IMR-90 (cell line): ENCODE results near the gene ATXN10. TPM values are rescaled to one million over a fixed set of nuclear protein-coding genes. Genes with fewer than 3 reads are reported as not detected.

ENCODE experiments used
- ATAC-seq: fragments of 200-7000 bp; cut with Tn5 transposase; 2 replicates; pipeline ENCODE4 v1.9.1; 2020; ENCODE audit warnings: low read depth, mild to moderate bottlenecking, moderate library complexity
- BruUV-seq: library from RNA; stranded (reverse); fragments of 400-500 nt; replicated peaks from 2 replicates; lab custom pipeline; 2021; lab: Mats Ljungman, UMichigan
- CTCF ChIA-PET: fragments of 300-600 bp; formaldehyde crosslinking; extraction: SDS; loops from one replicate; lab custom pipeline; 2021; ENCODE audit warnings: antibody characterized with exemption; lab: Yijun Ruan, JAX
- POLR2A ChIA-PET: fragments of 300-600 bp; sonication (Branson Sonifier 250); formaldehyde crosslinking; loops from one replicate; lab custom pipeline; 2022; ENCODE audit warnings: antibody characterized with exemption; ENCODE audit not compliant: unreplicated experiment; lab: Charles Lee
- DNase-seq: peaks from one replicate; pipeline ENCODE4 v3.0.0; 2013
- H2AFZ ChIP-seq: replicated peaks from 2 replicates; pipeline ENCODE3; 2013; ENCODE audit warnings: low read length, mild to moderate bottlenecking; ENCODE audit not compliant: poor library complexity
- H2AK5ac ChIP-seq: 2 replicates; pipeline ENCODE4 v1.6.1; 2013; ENCODE audit warnings: low read depth, low read length, inconsistent platforms
- H2AK9ac ChIP-seq: replicated peaks from 2 replicates; pipeline ENCODE3; 2013; ENCODE audit warnings: mild to moderate bottlenecking, low read depth, low read length, moderate library complexity; ENCODE audit not compliant: poor library complexity
- H2BK120ac ChIP-seq: 2 replicates; pipeline ENCODE4 v1.6.1; 2013; ENCODE audit warnings: low read depth, low read length, inconsistent platforms
- H2BK15ac ChIP-seq: 3 replicates; pipeline ENCODE4 v1.6.1; 2013; ENCODE audit warnings: low read depth, low read length, inconsistent platforms
- H2BK20ac ChIP-seq: 2 replicates; pipeline ENCODE4 v1.6.1; 2013; ENCODE audit warnings: low read depth, mild to moderate bottlenecking, inconsistent platforms, low read length, moderate library complexity
- H2BK5ac ChIP-seq: 2 replicates; pipeline ENCODE4 v1.6.1; 2013; ENCODE audit warnings: mild to moderate bottlenecking, low read depth, low read length, inconsistent platforms; ENCODE audit not compliant: poor library complexity, severe bottlenecking
- H3K14ac ChIP-seq: replicated peaks from 2 replicates; pipeline ENCODE4 v1.6.1; 2013; ENCODE audit warnings: low read depth, low read length, inconsistent platforms
- H3K18ac ChIP-seq: 2 replicates; pipeline ENCODE4 v1.6.1; 2013; ENCODE audit warnings: low read depth, low read length, control low read depth
- H3K23ac ChIP-seq: 2 replicates; pipeline ENCODE4 v1.6.1; 2013; ENCODE audit warnings: low read depth, low read length, inconsistent platforms
- H3K27ac ChIP-seq: 2 replicates; pipeline ENCODE4 v1.5.1; 2013; ENCODE audit warnings: mild to moderate bottlenecking, control low read depth, low read length; ENCODE audit not compliant: insufficient read depth
- H3K27me3 ChIP-seq: 2 replicates; pipeline ENCODE4 v1.6.1; 2013; ENCODE audit warnings: low read length; ENCODE audit not compliant: control insufficient read depth, insufficient read depth
- H3K36me3 ChIP-seq: 2 replicates; pipeline ENCODE4 v1.6.1; 2013; ENCODE audit warnings: low read length, mixed read lengths; ENCODE audit not compliant: control insufficient read depth, insufficient read depth
- H3K4ac ChIP-seq: 2 replicates; pipeline ENCODE4 v1.6.1; 2013; ENCODE audit warnings: low read depth, low read length, inconsistent platforms
- H3K4me1 ChIP-seq: 2 replicates; pipeline ENCODE4 v1.6.1; 2013; ENCODE audit warnings: low read length, mixed read lengths; ENCODE audit not compliant: control insufficient read depth, insufficient read depth
- H3K4me2 ChIP-seq: 2 replicates; pipeline ENCODE4 v1.6.1; 2013; ENCODE audit warnings: low read depth, mild to moderate bottlenecking, control low read depth, low read length, moderate library complexity
- H3K4me3 ChIP-seq: 2 replicates; pipeline ENCODE4 v1.5.1; 2013; ENCODE audit warnings: low read depth, mild to moderate bottlenecking, control low read depth, low read length, moderate library complexity; ENCODE audit not compliant: insufficient read depth
- H3K56ac ChIP-seq: 2 replicates; pipeline ENCODE4 v1.6.1; 2013; ENCODE audit warnings: low read length, inconsistent platforms; ENCODE audit not compliant: insufficient read depth; ENCODE audit errors: extremely low read depth
- H3K79me1 ChIP-seq, 2 experiments: 2 replicates each; pipeline ENCODE4 v1.6.1; 2013; ENCODE audit warnings: low read length in 2 of 2, inconsistent platforms in 1 of 2, low read depth in 1 of 2
- H3K9ac ChIP-seq: 2 replicates; pipeline ENCODE4 v1.6.1; 2013; ENCODE audit warnings: low read depth, low read length, control low read depth
- H3K9me1 ChIP-seq: 2 replicates; pipeline ENCODE4 v1.6.1; 2013; ENCODE audit warnings: low read length, inconsistent platforms; ENCODE audit not compliant: insufficient read depth
- H3K9me3 ChIP-seq: 2 replicates; pipeline ENCODE4 v1.6.1; 2013; ENCODE audit warnings: low read length; ENCODE audit not compliant: control insufficient read depth, insufficient read depth
- H4K20me1 ChIP-seq: 2 replicates; pipeline ENCODE4 v1.6.1; 2013; ENCODE audit warnings: low read length, inconsistent platforms; ENCODE audit not compliant: insufficient read depth
- H4K5ac ChIP-seq: 2 replicates; pipeline ENCODE4 v1.6.1; 2013; ENCODE audit warnings: mild to moderate bottlenecking, low read depth, low read length, control low read depth
- H4K8ac ChIP-seq, 2 experiments: 2 replicates each; pipeline ENCODE4 v1.6.1; 2013; ENCODE audit warnings: low read depth in 2 of 2, low read length in 2 of 2, control low read depth in 1 of 2, inconsistent platforms in 1 of 2
- H4K91ac ChIP-seq: 2 replicates; pipeline ENCODE4 v1.6.1; 2013; ENCODE audit warnings: low read depth, low read length, inconsistent platforms; ENCODE audit not compliant: insufficient read depth
- ELK1 ChIP-seq: fragments of 150-350 bp; IDR thresholded peaks from 2 replicates; pipeline ENCODE4 v1.6.1; 2016; ENCODE audit warnings: low read depth, mild to moderate bottlenecking, low read length, moderate library complexity, borderline replicate concordance
- POLR2A ChIP-seq: IDR thresholded peaks from 2 replicates; pipeline ENCODE4 v1.6.1; 2012; ENCODE audit warnings: mild to moderate bottlenecking, low read depth, low read length
- RCOR1 ChIP-seq: IDR thresholded peaks from 2 replicates; pipeline ENCODE4 v1.6.1; 2012; ENCODE audit warnings: mild to moderate bottlenecking, low read length, improper control_type of control experiment; ENCODE audit not compliant: insufficient replicate concordance
- WGBS, 2 experiments: methylation state at CpG; one replicate each; pipeline versions ENCODE4 v1.1.5 to v1.1.7; 2013; ENCODE audit warnings: missing lambda C conversion rate in 2 of 2; ENCODE audit not compliant: insufficient read length in 1 of 2; ENCODE audit errors: extremely low coverage in 2 of 2; 5-methylcytosine and 5-hydroxymethylcytosine counted together
- dilution Hi-C: fragments of 300-500 bp; cut with HindIII; formaldehyde crosslinking; loops from one replicate; pipeline ENCODE4 v1.14.3; 2018; ENCODE audit warnings: low sequenced_read_pairs; ENCODE audit not compliant: unreplicated experiment
- in situ Hi-C: fragments of 300-500 bp; cut with MboI; formaldehyde crosslinking; loops from 3 replicates; pipeline ENCODE4 v1.14.3; 2019; ENCODE audit warnings: low sequenced_read_pairs, inconsistent platforms, mixed read lengths
- intact Hi-C: fragments of 100-400 bp; cut with micrococcal nuclease; formaldehyde crosslinking; loops from 2 replicates; pipeline ENCODE4 v1.10.0; 2022
- polyA plus RNA-seq, 3 experiments: library from polyadenylated mRNA; depleted of rRNA; stranded (reverse); fragments of >200 nt; gene quantifications; 2 replicates each; pipeline ENCODE4 v1.2.3, GENCODE V29; 2012; ENCODE audit warnings: low replicate concordance in 1 of 3
- total RNA-seq: library from RNA; depleted of rRNA; stranded (reverse); fragments of >200 nt; gene quantifications from 2 replicates; pipeline ENCODE4 v1.2.3, GENCODE V29; 2012

ATXN10 gene
- total and polyA plus RNA-seq, 2 of the 4 experiments (the other 2 are of a cell fraction), result 116 to 231 TPM

DNA sequence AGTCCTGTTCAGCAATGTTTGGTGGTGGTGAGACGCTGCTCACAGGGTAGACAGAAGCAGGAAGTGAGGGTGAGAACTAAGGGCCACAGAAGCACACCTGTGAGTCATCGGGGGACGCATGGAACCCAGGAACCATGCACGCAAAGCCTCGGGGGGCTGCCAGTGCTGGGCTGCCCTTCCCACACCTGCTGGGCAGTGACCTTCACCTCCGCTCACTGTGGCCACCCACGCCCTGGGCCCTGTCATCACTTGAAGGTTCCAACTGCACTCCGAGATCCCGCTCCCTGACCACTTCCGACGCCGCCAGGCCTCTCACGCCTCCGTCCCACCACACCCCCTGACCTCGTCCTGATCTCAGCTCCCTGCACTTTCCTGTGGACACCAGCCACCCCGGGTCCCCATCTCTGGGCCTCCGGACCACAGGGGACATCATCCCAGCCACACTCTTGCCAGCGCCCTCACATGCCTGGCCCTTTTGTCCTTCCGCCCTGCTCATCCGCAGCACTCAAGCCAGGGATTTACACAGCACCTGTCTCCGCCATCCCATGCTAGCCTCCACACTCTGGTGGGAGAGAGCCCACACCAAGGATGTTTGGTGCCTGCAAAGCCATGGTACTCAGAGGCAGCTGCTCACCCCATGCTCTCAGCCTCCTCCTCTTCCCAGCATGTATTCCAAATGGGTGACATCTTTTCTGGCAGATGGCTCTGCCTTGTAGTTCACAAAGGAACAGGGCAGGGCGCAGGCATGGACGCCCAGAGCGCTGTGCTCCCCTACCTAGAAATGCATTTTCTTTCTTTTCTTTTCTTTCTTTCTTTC is 23.1 kb upstream of the ATXN10 start:
- in situ Hi-C loops, result loop anchor here (10.0 kb wide), 1 partner anchor 216 kb away; no protein-coding TSS in a partner anchor
- H2BK120ac ChIP-seq, result no peak overlapping the region
- 77% methylated on average over 23 of the region's 24 CpGs; no CpG with 5 or more reads in 1 of the 2 experiments for WGBS, 2 experiments
- no peak overlapping the region for H4K5ac ChIP-seq
- no peak overlapping the region for H4K91ac ChIP-seq
- no peak overlapping the region for H2BK20ac ChIP-seq
- H3K4ac ChIP-seq, result no peak overlapping the region
- no peaks in the 10 kb centered on the region for H3K36me3 ChIP-seq
- H3K79me1 ChIP-seq, result no peaks in the 10 kb centered on the region
- TF ChIP-seq POLR2A (no peak), ELK1 (no peak), RCOR1 (no peak)
- H3K18ac ChIP-seq, result no peak overlapping the region
- DNase-seq, result no peak
- BruUV-seq, result no TSS peak
- no peak overlapping the region for H3K56ac ChIP-seq
- H3K4me1 ChIP-seq, result peaks cover 3% of the 10 kb centered on the region; the same call in 1 of the 2 replicates
- no peak for ATAC-seq
- no peak overlapping the region for H2BK15ac ChIP-seq
- H4K8ac ChIP-seq, result no peak overlapping the region
- H3K23ac ChIP-seq, result no peak overlapping the region
- no peak overlapping the region for H3K4me2 ChIP-seq
- no peak overlapping the region for H2AFZ ChIP-seq
- intact Hi-C loops, result no loop called here
- CTCF ChIA-PET, result no interaction called here
- dilution Hi-C loops, result no loop called here
- H3K9me3 ChIP-seq, result peaks cover 1% of the 10 kb centered on the region; the same call in 1 of the 2 replicates
- no peak overlapping the region for H3K9ac ChIP-seq
- peaks cover 6% of the 10 kb centered on the region for H3K27me3 ChIP-seq
- no peak overlapping the region for H2BK5ac ChIP-seq
- no peak overlapping the region for H3K27ac ChIP-seq
- POLR2A ChIA-PET, result no interaction called here
- no peak overlapping the region for H2AK9ac ChIP-seq
- H3K14ac ChIP-seq, result no peak overlapping the region
- 0 out of 2 replicates have a peak, but pooled peaks cover 5% of the 10 kb centered on the region for H3K9me1 ChIP-seq
- no peaks in the 10 kb centered on the region for H4K20me1 ChIP-seq
- H3K4me3 ChIP-seq, result no peak overlapping the region
- no peak overlapping the region for H2AK5ac ChIP-seq
